Nucleus accumbens (tissue), 56 donors: ENCODE measurements around the gene PPARG.
"Not testable (repeated sequence)": the region's sequence is repeated elsewhere in the genome, so short reads cannot be mapped to it uniquely, and the experiment has no call there.

Experiments used
- DNase-seq, 56 donors: peaks; one replicate each; lab custom pipeline; 2025; lab: John Stamatoyannopoulos, UW

The PPARG gene

DNA sequence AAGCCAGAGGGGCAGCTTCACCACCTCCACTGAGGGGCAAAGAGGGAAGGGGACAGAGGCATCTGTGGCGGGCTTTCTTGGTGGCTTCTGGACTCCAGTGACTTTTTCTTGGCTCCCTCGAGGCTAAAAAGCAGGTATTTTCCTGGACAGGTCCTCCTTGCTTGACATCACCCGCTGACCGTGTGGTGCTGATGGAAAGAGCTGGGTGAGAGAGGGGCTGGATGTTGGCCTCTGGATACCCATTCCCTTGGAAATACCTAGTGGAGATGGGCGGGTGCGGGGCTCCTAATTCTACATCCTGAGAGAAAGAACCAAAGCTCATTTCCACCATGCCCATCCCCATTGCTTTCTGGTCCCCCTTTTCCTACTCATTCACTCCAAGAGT is 148.3 kb downstream of the PPARG start:
- no peak for DNase-seq

DNA sequence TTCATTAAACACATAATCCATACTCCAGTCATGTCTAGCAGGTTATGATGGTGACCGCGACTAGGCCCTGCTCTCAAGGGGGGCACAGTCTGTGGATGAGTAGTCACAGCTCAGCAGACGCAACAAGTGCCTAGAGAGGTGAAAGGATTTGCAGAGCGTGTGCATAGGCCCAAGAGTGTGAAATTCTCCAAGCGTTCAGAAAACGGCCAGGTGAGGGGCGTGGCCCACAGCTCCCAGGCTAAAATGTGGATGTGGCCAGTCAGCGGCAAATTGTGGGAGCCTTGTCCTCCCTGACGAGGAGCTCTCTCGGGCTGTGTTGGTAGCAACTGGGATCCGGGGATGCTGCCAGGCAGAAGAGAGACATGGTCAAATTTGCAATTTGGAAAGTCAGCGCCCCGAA is 149.0 kb downstream of the PPARG start:
- DNase-seq = no peak

- no peak for DNase-seq
Observed at GRCh38 chr3:12438318-12438717, 149.4 kb downstream of the PPARG start.

DNA sequence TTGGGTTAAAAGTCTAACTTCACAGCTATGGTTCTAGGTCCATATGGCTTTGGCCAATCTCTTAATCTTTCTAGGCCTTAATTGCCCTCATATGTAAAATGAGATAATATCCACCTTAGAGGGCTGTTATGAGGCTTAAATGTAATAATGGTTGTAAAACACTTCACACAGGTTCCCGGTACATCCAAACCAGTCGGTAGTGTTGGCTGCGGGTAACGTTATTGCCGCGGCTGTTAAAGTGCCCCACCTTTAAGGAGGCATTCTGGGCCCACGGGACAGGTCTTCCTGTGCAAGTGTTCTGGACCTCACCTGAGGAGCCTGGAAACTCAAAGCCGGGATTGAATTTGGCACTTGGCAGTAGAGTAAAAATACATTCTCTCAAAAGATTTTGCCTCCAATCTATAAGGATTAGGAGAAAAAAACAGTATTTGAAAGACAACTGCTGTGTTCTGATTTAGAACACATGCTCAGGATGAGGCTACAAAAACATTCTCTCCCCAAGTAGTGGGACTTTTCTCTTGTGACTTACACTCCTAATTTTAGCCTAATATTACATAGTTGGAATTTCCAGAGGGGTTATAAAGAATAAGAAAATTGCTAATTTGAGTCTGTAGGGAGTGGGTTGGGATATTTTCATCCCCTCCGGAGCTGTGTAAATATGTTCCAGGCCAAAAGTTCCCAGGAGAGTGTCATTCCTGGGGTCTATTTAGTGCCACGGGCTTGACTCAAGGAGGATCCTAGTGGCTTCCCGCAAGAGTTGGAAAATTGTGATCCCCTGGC is 150.5 kb downstream of the PPARG start:
- no peak for DNase-seq

DNA sequence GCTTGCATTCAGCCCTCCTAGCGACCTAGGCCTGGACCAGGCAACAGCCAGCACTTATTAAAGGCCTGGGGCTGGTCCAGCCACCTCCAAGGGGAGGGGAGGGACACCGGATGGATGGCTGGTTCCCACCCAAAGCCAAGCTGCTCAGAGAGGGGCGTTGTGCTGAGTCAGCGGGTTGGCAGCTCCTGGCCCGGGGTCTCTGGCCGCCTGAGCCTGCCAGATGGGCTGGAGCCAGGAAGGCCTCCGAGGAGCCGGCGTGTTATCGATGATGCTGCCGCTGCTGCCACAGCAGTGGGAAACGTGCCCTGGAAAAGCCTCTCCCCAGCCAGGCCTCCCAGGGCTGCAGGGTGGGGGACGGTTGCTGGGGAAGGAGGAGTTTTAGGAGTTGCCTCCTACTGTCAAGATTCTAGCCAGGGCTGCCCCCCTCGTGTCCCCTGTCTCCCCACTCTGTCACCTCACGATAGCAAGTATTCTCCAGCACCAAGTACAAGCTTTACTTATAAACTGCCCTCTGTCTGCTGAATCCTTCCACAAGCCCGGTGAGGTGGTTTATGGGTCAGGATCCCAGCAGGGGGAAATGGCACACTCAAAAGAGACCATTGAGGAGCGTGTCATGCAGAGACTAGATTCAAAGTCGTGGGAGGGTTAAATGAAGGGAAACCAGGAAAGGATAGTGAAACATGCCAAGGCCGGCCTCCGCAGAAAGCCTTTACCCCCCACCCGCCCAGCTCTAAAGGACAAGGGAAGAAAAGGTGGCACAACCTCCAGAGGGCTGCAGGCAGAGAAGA is 152.3 kb downstream of the PPARG start:
- peak in 5 of 56 donors; percentile 2 to 22 (median 8) for DNase-seq

- no peak for DNase-seq
Observed at GRCh38 chr3:12442654-12443501, 154.0 kb downstream of the PPARG start.

- DNase-seq = no peak
Observed at GRCh38 chr3:12443781-12444522, 155.1 kb downstream of the PPARG start.

- DNase-seq = no peak
Observed at GRCh38 chr3:12444582-12445471, 156.0 kb downstream of the PPARG start.

DNA sequence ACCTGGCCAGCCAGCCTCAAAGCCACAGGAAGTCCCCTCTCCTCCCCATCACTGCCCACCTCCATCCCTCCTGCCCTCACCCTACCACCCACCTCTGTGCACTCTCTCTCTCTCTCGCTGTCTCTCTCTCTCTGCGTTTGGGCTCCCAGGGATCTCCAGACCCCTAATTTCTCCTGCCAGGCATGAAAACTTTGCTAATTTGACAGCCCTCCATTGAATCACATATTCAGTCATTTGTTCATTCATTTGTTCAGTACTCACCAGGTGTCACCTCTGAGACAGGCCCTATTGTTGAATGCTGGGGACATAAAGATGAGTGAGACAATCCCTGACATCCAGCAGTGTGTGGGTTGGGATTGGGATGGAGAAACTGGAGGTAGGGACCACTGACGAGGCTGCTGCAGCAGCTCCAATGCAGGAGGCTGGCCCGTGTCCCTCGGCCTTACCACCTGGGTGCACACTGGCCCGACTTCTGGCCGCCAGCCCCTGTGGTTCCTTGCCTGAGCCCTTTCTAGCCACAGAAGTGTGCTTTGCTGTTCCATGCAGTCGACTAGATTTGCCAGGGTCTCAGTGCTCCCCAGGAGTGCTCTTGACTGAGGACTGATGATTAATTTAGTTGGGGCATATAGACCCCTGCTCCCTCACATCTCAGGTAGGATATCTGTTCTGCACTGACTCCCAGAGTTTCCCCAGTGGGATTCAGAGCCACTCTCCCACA is 156.8 kb downstream of the PPARG start:
- DNase-seq = no peak

DNA sequence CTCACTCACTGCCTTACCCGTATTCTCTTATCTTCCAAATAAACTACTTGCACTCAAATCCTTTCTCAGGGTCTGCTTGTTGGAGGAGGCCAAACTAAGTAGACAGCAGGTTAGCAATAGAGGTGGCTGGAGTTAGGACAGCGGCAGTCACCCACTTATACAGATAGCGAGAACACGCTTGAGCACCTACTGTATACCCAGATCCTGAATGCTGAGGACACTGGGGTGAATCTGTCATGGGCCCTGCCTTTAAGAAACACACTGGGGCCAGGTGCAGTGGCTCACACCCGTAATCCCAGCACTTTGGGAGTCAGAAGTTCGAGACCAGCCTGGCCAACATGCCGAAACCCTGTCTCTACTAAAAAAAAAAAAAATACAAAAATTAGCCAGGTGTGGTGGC is 157.4 kb downstream of the PPARG start:
- DNase-seq = no peak

- DNase-seq = no peak
Observed at GRCh38 chr3:12447075-12447474, 158.2 kb downstream of the PPARG start.

- DNase-seq = not testable (repeated sequence)
Observed at GRCh38 chr3:12448404-12449202, 159.7 kb downstream of the PPARG start.

DNA sequence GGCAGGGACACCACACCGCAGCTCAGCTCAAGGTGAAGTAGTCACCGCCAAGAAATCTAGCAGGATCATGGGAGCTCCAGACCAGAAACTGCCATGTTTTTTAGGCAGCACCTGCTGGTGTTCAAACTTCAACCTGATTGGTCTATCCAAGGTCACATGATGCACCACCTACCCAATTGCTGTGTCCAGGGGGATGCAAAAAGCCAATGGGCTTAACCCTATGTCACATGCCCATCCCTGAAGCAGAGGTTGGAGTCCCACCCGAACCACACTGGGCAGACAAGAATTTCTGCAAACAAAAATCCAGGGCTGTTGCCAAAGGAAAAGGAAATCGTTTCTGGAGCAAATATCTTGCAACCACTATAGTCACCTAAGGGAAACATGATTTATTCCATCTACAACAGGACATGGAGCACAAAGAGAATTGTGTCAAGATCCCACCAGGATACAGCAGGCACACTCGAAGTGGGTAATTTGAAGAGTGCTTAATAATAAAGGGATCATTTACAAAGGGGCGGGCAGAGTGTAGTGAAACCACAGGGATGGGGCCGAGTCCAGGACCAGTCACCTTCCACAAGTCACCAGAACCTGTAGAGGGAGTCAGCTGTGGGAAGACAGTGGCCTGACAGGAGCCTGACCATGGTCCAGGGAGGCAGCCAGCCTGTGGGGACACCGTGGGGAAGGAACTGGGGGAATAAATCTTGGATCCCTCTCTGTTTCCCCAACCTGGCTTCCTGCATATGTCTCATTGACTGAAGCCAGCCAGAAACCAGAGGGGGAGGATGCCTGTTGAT is 161.2 kb downstream of the PPARG start:
- no peak for DNase-seq

DNA sequence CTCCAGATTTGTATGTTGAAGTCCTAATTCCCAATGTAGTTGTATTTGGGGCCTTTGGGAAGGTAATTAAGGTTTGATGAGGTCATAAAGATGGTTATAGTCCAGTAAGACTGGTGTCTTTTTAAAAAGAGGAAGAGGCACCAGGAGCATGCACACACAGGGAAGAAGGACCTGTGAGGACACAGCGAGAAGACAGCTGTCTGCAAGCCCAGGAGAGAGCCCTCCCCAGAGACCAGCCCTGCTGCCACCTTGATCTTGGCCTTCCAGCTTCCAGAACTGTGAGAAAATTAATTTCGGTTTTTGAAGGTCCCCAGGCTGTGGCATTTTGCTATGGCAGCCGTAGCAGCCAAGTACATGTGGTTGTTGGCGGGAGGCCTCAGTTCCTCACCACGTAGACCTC is 162.6 kb downstream of the PPARG start:
- no peak for DNase-seq

- no peak for DNase-seq
Observed at GRCh38 chr3:12451960-12452359, 163.1 kb downstream of the PPARG start.

GRCh38 chr3:12452361-12453330 is 163.8 kb downstream of the PPARG start:
- DNase-seq = no peak
